Bronchial epithelial cell (primary cell): Measurements from ENCODE around the gene CADM1. TPM values are rescaled to one million over a fixed set of nuclear protein-coding genes. Genes with fewer than 3 reads are reported as not detected.

Experiments
- DNase-seq: peaks from one replicate; pipeline ENCODE4 v3.0.0-alpha.2; 2010; ENCODE audit warnings: low read depth
- FAIRE-seq: peaks from 2 replicates; lab custom pipeline; 2011; peaks lifted over from hg19 to GRCh38; lab: Jason Lieb, UNC
- H3K27me3 ChIP-seq: 2 replicates; pipeline ENCODE4 v1.5.1; 2011; ENCODE audit warnings: low read length; ENCODE audit not compliant: control insufficient read depth, insufficient read depth
- H3K36me3 ChIP-seq: 2 replicates; pipeline ENCODE4 v1.5.1; 2011; ENCODE audit warnings: low read length; ENCODE audit not compliant: control insufficient read depth, insufficient read depth
- H3K4me3 ChIP-seq: 2 replicates; pipeline ENCODE4 v1.5.1; 2011; ENCODE audit warnings: mild to moderate bottlenecking, low read depth, low read length, control low read depth
- total RNA-seq: library from RNA; depleted of rRNA; stranded (reverse); fragments of >200 nt; gene quantifications from 2 replicates; pipeline ENCODE4 v1.2.1, GENCODE V29; 2014
- TF ChIP-seq, protein P1 (sequence below): IDR thresholded peaks from 2 replicates; pipeline ENCODE4 v1.5.1; 2011; ENCODE audit warnings: mild to moderate bottlenecking, moderate library complexity, low read length, control low read depth, inconsistent platforms; ENCODE audit not compliant: insufficient read depth, severe bottlenecking

Gene CADM1
- total RNA-seq, 1 donor from 2014 or later: 1.6 TPM

DNA sequence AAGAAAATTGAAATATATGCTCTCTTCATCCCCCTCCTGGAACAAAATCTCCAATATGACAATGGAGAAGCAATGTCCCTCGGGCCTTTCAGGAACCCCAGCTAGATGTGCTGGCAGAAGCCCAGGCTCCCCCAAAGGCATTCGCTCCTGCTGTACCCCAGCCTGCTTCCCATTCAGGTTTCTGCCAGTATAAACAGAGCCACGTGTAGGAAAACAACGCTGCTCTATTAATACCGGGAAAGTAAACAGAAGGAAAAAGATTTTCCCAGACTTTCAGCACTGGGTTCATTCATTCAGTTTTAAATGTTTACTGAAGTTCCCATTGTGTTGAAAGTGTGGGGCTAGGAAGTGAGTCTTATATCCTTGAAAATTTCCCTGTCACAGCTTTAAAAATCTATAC lies 147.1 kb downstream of the CADM1 start:
- Histone ChIP-seq H3K4me3 (no peak overlapping the region), H3K27me3 (no peaks in the 10 kb centered on the region), H3K36me3 (no peaks in the 10 kb centered on the region)
- TF ChIP-seq, protein P1, sequence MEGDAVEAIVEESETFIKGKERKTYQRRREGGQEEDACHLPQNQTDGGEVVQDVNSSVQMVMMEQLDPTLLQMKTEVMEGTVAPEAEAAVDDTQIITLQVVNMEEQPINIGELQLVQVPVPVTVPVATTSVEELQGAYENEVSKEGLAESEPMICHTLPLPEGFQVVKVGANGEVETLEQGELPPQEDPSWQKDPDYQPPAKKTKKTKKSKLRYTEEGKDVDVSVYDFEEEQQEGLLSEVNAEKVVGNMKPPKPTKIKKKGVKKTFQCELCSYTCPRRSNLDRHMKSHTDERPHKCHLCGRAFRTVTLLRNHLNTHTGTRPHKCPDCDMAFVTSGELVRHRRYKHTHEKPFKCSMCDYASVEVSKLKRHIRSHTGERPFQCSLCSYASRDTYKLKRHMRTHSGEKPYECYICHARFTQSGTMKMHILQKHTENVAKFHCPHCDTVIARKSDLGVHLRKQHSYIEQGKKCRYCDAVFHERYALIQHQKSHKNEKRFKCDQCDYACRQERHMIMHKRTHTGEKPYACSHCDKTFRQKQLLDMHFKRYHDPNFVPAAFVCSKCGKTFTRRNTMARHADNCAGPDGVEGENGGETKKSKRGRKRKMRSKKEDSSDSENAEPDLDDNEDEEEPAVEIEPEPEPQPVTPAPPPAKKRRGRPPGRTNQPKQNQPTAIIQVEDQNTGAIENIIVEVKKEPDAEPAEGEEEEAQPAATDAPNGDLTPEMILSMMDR: no peak
- FAIRE-seq (no peak), DNase-seq (no peak)

DNA sequence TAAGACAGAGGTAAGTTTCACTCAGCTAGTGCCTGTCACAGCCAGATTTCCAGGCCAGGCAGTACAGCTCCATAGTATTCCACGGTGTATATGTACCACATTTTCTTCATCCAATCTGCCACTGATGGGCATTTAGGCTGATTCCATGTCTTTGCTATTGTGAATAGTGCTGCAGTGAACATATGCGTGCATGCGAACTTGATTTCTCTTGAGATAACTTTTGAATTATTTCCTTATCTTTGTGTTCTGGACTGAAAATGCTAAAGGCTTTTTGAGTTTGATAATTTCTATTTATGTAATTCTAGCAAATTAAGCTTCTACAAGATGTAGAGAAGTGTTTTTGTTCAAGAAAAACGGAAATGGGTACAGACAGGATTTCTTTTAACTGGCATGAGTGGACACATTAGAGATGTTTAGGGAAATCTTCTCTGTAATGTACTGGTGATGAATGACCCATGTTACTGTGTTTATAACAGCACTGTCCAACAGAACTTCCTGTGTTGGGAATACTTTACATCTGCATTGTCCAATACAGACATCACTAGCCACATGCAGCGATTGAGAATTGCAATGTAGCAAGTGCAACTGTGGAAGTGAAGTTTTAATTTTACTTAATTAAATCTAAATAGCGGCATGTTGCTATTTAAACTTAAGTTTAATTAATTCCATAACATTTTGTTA lies 151.3 kb downstream of the CADM1 start:
- DNase-seq (no peak), FAIRE-seq (no peak)
- TF ChIP-seq, protein P1: no peak
- H3K27me3 ChIP-seq: no peaks in the 10 kb centered on the region
- no peaks in the 10 kb centered on the region for H3K36me3 ChIP-seq
- H3K4me3 ChIP-seq: no peak overlapping the region

DNA sequence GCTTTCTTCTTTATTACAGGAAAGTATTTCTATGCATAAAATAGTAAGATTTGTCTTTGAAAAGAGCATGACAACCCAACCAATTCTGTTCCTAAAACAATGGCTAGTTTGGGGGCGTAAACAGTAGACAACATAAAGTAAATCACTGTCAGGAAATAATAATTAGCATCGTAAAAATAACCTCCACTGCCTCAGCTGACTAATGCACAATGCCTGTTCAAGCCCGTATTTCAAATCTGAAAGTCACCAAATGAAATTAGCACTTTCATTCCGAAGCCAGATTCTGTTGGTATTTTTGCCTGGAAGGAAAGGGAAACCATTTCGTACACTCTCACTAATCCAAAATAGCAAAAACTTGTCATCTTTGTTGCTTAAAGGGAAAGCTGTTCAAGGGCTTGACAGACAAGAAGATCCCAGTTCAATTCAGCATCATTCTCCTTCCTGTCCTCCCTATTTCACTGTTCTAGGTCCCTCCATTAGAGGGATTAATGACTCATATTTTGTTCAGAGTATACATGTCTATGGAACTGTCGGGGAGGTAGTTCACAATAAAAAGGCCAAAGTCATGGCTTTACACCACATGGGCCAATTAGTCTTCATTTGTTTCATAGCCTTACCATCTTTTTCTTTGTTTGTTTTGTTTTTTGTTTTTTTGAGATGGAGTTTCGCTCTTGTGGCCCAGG lies 154.7 kb downstream of the CADM1 start:
- H3K27me3 ChIP-seq: no peaks in the 10 kb centered on the region
- TF ChIP-seq, protein P1: no peak
- no peak overlapping the region for H3K4me3 ChIP-seq
- FAIRE-seq (no peak), DNase-seq (no peak)
- H3K36me3 ChIP-seq: no peaks in the 10 kb centered on the region

DNA sequence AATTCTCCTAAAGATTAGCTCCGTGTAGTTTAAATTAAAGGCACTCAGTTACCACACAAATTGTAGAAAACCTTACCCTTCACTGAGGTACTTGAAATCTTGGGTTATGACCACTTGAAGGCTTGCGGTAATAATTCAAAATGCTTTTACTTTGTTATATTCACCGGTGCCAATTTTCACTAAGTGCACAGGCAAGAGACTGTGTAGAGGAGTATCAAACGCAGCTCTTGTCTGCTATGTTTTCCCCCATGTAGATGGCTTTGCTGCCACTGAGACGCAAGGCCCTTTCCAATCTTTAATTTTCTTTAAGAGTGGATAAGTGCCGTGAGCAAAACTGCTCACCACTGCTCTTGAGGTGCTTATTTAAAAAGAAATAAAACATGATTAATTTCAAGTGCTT lies 155.8 kb downstream of the CADM1 start:
- no peak for FAIRE-seq
- TF ChIP-seq, protein P1: no peak

DNA sequence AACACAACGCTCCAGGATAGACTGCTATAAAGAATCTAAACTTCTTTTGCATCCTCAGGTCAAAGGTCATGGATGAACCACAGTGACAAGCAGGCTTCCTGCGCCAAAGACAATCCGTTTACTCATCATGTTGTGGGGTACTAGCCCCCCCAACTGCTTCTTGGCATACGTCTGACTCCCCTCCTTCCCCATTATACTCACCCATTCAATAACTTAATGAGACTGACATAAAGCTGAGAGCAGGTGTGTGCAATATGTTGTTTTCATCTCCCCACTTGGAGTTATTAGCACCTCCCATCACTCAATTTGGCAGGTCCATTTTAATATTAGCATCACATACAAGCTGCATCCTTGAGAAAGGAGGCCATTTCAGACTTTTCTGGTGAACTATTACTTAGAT lies 157.1 kb downstream of the CADM1 start:
- H3K4me3 ChIP-seq: no peak overlapping the region
- no peak for FAIRE-seq
- H3K36me3 ChIP-seq: no peaks in the 10 kb centered on the region
- TF ChIP-seq, protein P1: no peak
- DNase-seq: no peak
- H3K27me3 ChIP-seq: no peaks in the 10 kb centered on the region

More for the DNA sequence above, 155.8 kb downstream of the CADM1 start:
- Histone ChIP-seq H3K4me3 (no peak overlapping the region), H3K36me3 (no peaks in the 10 kb centered on the region), H3K27me3 (no peaks in the 10 kb centered on the region)
- DNase-seq: no peak

DNA sequence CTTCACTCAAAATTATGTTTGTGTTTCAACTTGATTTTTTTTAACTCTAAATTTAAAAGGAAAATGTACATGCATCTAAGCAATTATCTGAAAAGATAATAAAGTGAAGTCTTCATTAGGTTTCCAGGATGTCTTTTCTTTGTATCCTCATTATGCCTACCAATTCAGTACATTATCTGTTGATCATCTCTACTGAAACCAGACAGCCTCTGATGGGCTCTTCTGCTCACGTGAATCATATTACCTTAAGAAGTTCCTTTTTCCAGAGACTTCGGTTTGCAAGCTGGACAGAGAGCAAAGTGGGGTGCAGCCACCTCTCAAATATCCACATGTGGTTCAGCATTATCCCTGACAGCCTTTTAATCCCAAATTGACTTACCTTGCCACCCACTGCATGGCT lies 158.4 kb downstream of the CADM1 start:
- H3K4me3 ChIP-seq: no peak overlapping the region
- H3K36me3 ChIP-seq: no peaks in the 10 kb centered on the region
- TF ChIP-seq, protein P1: no peak
- DNase-seq: no peak
- FAIRE-seq: no peak
- H3K27me3 ChIP-seq: no peaks in the 10 kb centered on the region
